IMR-90 (cell line): ENCODE results near the gene NUP93.

Source experiments
- BHLHE40 ChIP-seq: fragments of 150-350 bp; IDR thresholded peaks from 2 replicates; pipeline ENCODE4 v1.6.1; 2016; ENCODE audit warnings: mild to moderate bottlenecking, low read depth, low read length
- CTCF ChIP-seq: conservative IDR thresholded peaks from 2 replicates; pipeline ENCODE4 v1.5.1; 2012; ENCODE audit warnings: mild to moderate bottlenecking, low read depth, low read length, improper control_type of control experiment
- MAZ ChIP-seq: IDR thresholded peaks from 2 replicates; pipeline ENCODE4 v1.6.1; 2012; ENCODE audit warnings: low read depth, mild to moderate bottlenecking, low read length, improper control_type of control experiment, moderate library complexity, borderline replicate concordance
- MXI1 ChIP-seq: IDR thresholded peaks from 2 replicates; pipeline ENCODE4 v1.6.1; 2012; ENCODE audit warnings: low read depth, mild to moderate bottlenecking, low read length, moderate library complexity, borderline replicate concordance
- POLR2A ChIP-seq: IDR thresholded peaks from 2 replicates; pipeline ENCODE4 v1.6.1; 2012; ENCODE audit warnings: mild to moderate bottlenecking, low read depth, low read length
- RCOR1 ChIP-seq: IDR thresholded peaks from 2 replicates; pipeline ENCODE4 v1.6.1; 2012; ENCODE audit warnings: mild to moderate bottlenecking, low read length, improper control_type of control experiment; ENCODE audit not compliant: insufficient replicate concordance
- RFX5 ChIP-seq: IDR thresholded peaks from 2 replicates; pipeline ENCODE4 v1.8.0; 2012; ENCODE audit warnings: low read depth, mild to moderate bottlenecking, low read length, moderate library complexity

- no peak for TF ChIP-seq CTCF
- no peak for TF ChIP-seq POLR2A
- no peak for TF ChIP-seq RFX5
- TF ChIP-seq RCOR1, result no peak
- TF ChIP-seq MXI1, result no peak
- no peak for TF ChIP-seq MAZ
- no peak for TF ChIP-seq BHLHE40
Measured at GRCh38 chr16:56688762-56689161, 41.2 kb upstream of the NUP93 start.
